Stomach (tissue), 4 donors: ENCODE data around the gene STYXL2.

Source experiments
- CTCF ChIP-seq, 7 experiments: fragments of 450-650 bp in 4 of 7; fragments of 200-600 bp in 3 of 7; sonication (generic) in 3 of 7; IDR thresholded peaks; one replicate each; pipeline ENCODE4 v1.5.1; 2016 to 2019; ENCODE audit warnings: antibody characterized with exemption in 7 of 7, control low read depth in 2 of 7, mild to moderate bottlenecking in 1 of 7
- POLR2AphosphoS5 ChIP-seq, 3 donors: sonication (generic); formaldehyde crosslinking; IDR thresholded peaks; one replicate each; pipeline ENCODE4 v1.6.1; 2016; ENCODE audit warnings: antibody characterized with exemption in 3 of 3

GRCh38 chr1:167077128-167077867 lies 16.6 kb upstream of the STYXL2 start:
- no peak for TF ChIP-seq POLR2AphosphoS5 (IDR thresholded peaks at IDR 0.05)
- TF ChIP-seq CTCF (IDR thresholded peaks at IDR 0.05) = no peak
